Calu3 (cell line): ENCODE results near the gene PPFIA2. TPM values are rescaled to one million over a fixed set of nuclear protein-coding genes. Genes with fewer than 3 reads are reported as not detected.

Source experiments
- BruUV-seq: library from RNA; stranded (reverse); fragments of 400-500 nt; replicated peaks from 2 replicates; lab custom pipeline; 2021; lab: Mats Ljungman, UMichigan
- CTCF ChIA-PET: fragments of 300-600 bp; sonication (Branson Sonifier 250); formaldehyde crosslinking; loops from one replicate; lab custom pipeline; 2022; ENCODE audit warnings: antibody characterized with exemption; lab: Charles Lee
- DNase-seq: peaks from one replicate; pipeline ENCODE4 v3.0.0; 2022
- H3K27ac Mint-ChIP-seq: one replicate; pipeline ENCODE4 v1.8.0; 2022; ENCODE audit warnings: mixed read lengths; ENCODE audit not compliant: unreplicated experiment
- H3K27me3 Mint-ChIP-seq: one replicate; pipeline ENCODE4 v1.8.0; 2022; ENCODE audit warnings: mixed read lengths; ENCODE audit not compliant: unreplicated experiment
- H3K36me3 Mint-ChIP-seq: one replicate; pipeline ENCODE4 v1.8.0; 2022; ENCODE audit warnings: mild to moderate bottlenecking, moderate library complexity, mixed read lengths; ENCODE audit not compliant: insufficient read depth, unreplicated experiment
- H3K4me1 Mint-ChIP-seq: one replicate; pipeline ENCODE4 v1.8.0; 2022; ENCODE audit warnings: mild to moderate bottlenecking, low read depth, mixed read lengths; ENCODE audit not compliant: unreplicated experiment
- H3K4me3 Mint-ChIP-seq: one replicate; pipeline ENCODE4 v1.8.0; 2022; ENCODE audit warnings: mild to moderate bottlenecking, low read depth, moderate library complexity, mixed read lengths; ENCODE audit not compliant: unreplicated experiment
- H3K9me3 Mint-ChIP-seq: one replicate; pipeline ENCODE4 v1.8.0; 2022; ENCODE audit warnings: low read depth, mixed read lengths; ENCODE audit not compliant: unreplicated experiment
- intact Hi-C: fragments of 100-400 bp; cut with micrococcal nuclease; formaldehyde crosslinking; loops from one replicate; pipeline ENCODE4 v1.10.0; 2022; ENCODE audit not compliant: unreplicated experiment
- total RNA-seq: library from RNA; stranded (reverse); gene quantifications from 2 replicates; pipeline ENCODE4 v1.2.3, GENCODE V29; 2022
- TF ChIP-seq, protein P1 (sequence below): fragments of 200-600 bp; IDR thresholded peaks from one replicate; pipeline ENCODE4 v1.8.0; 2022; ENCODE audit warnings: antibody characterized with exemption; ENCODE audit not compliant: unreplicated experiment

The PPFIA2 gene
- total RNA-seq, 1 experiment from 2014 or later: 0.07 TPM

DNA sequence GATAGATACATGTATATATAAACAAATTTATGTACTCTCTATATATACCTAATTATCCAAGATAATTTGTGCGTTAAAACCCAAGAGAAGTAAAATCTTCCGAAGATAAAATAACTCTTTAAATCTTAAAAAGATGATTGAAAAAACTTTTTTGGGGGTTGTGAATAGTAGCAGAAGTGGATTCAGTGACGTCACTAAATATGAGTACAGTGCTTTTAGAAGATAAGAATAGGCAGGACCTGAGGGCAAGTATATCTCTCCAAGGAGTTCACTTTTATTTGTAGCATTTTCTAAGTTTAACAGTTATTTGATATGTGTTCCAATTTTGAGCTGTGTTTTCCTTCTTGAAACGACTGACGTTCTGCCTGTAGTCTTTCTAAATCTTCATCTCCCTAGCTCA, 319.8 kb downstream of the PPFIA2 start:
- no TSS peak for BruUV-seq
- H3K4me1 Mint-ChIP-seq: no peaks in the 10 kb centered on the region
- H3K9me3 Mint-ChIP-seq: no peaks in the 10 kb centered on the region
- H3K27ac Mint-ChIP-seq: no peak overlapping the region
- CTCF ChIA-PET: interaction anchor here (0.8 kb wide), 1 partner anchor 14 kb away, joined by 3 read pairs; no protein-coding TSS in a partner anchor
- intact Hi-C loops: no loop called here
- TF ChIP-seq, protein P1, sequence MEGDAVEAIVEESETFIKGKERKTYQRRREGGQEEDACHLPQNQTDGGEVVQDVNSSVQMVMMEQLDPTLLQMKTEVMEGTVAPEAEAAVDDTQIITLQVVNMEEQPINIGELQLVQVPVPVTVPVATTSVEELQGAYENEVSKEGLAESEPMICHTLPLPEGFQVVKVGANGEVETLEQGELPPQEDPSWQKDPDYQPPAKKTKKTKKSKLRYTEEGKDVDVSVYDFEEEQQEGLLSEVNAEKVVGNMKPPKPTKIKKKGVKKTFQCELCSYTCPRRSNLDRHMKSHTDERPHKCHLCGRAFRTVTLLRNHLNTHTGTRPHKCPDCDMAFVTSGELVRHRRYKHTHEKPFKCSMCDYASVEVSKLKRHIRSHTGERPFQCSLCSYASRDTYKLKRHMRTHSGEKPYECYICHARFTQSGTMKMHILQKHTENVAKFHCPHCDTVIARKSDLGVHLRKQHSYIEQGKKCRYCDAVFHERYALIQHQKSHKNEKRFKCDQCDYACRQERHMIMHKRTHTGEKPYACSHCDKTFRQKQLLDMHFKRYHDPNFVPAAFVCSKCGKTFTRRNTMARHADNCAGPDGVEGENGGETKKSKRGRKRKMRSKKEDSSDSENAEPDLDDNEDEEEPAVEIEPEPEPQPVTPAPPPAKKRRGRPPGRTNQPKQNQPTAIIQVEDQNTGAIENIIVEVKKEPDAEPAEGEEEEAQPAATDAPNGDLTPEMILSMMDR: no peak
- no peak for DNase-seq
- H3K36me3 Mint-ChIP-seq: no peaks in the 10 kb centered on the region
- no peak overlapping the region for H3K4me3 Mint-ChIP-seq
- H3K27me3 Mint-ChIP-seq: no peaks in the 10 kb centered on the region

DNA sequence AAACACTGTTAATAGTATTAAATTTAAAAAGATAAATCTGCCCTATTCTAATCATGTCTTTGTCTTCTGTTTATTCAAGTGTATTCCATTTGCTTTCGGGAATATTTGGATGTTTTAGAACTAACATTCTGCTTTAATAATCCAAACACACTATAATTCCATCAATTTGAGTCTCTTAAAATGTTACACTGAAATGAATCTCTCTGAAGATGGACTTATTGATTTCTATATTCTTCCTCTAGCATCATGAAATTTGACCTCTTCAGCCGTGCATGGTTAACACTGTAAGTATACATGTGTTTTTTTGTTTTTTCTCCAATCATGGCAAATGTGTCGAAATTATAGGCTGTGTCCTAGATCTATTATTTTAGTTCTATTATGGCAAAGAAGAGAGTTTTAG, 342.1 kb downstream of the PPFIA2 start:
- Mint-ChIP-seq H3K27ac (no peak overlapping the region), H3K36me3 (no peaks in the 10 kb centered on the region), H3K4me1 (no peaks in the 10 kb centered on the region), H3K9me3 (peaks cover 5% of the 10 kb centered on the region), H3K4me3 (no peak overlapping the region), H3K27me3 (no peaks in the 10 kb centered on the region)
- TF ChIP-seq, protein P1: no peak
- DNase-seq: no peak
- intact Hi-C loops: no loop called here
- CTCF ChIA-PET: interaction anchor here (0.6 kb wide), 1 partner anchor 130 kb away, joined by 5 read pairs; no protein-coding TSS in a partner anchor
- no TSS peak for BruUV-seq

DNA sequence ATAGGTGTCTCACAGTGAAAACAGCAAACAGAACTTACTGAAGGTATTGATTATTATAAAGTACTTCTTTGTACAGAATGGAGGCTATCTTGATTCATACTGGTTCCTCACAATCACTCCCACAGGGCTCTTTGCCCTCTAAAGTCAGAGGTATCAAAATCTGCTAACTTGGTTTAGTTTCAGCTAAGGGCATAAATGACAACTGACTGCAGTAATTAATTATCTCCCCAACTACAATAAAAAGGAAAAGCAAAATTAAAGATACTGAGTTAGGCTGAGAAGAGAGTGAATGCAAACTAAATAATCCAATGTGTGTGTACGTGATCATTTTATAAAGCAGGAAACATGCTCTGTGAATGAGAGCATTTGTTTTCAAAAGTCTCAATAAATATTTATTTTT, 342.6 kb downstream of the PPFIA2 start:
- intact Hi-C loops: no loop called here
- H3K27me3 Mint-ChIP-seq: no peaks in the 10 kb centered on the region
- DNase-seq: no peak
- no peaks in the 10 kb centered on the region for H3K36me3 Mint-ChIP-seq
- no peak overlapping the region for H3K4me3 Mint-ChIP-seq
- BruUV-seq: no TSS peak
- H3K4me1 Mint-ChIP-seq: no peaks in the 10 kb centered on the region
- peaks cover 4% of the 10 kb centered on the region for H3K9me3 Mint-ChIP-seq
- H3K27ac Mint-ChIP-seq: no peak overlapping the region
- TF ChIP-seq, protein P1: no peak
- CTCF ChIA-PET: no interaction called here

DNA sequence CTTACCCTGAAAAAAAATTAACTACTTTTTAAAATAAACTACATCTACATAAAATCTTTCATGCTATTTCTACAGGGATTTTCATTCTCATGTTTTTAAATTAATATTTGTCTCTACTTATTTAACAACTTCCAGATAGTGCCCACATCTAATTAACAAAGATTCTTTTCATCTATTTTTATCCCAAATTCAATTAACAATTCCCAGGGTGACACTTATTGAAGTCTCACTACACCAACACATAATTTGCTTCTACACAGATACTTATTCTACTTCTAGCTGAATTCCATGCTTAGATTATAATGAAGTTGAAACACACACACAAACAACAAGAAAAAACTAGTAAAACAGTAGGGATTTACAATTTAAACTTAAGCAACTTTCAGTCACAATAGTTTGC, 344.7 kb downstream of the PPFIA2 start:
- Mint-ChIP-seq H3K4me3 (no peak overlapping the region), H3K4me1 (no peaks in the 10 kb centered on the region), H3K9me3 (no peaks in the 10 kb centered on the region), H3K27ac (no peak overlapping the region), H3K27me3 (no peaks in the 10 kb centered on the region), H3K36me3 (no peaks in the 10 kb centered on the region)
- intact Hi-C loops: no loop called here
- TF ChIP-seq, protein P1: no peak
- no TSS peak for BruUV-seq
- CTCF ChIA-PET: no interaction called here
- no peak for DNase-seq
